ENCODE data around the gene RHBDD2. TPM values are rescaled to one million over a fixed set of nuclear protein-coding genes. Genes with fewer than 3 reads are reported as not detected.
"Not testable (repeated sequence)": the region's sequence is repeated elsewhere in the genome, so short reads cannot be mapped to it uniquely, and the experiment has no call there.

RHBDD2 gene
- total RNA-seq, 4 donors from 2014 or later, result 68.6 to 90.6 (median 74.5) TPM

- TF ChIP-seq POLR2A (IDR thresholded peaks at IDR 0.05), result no peak
- no peak for TF ChIP-seq EP300 (IDR thresholded peaks at IDR 0.05)
- TF ChIP-seq CTCF (IDR thresholded peaks at IDR 0.05), result no peak
- Histone ChIP-seq H3K36me3 (no peaks in the 10 kb centered on the region), H3K9me3 (no peaks in the 10 kb centered on the region), H3K27me3 (no peaks in the 10 kb centered on the region), H3K4me3 (no peak overlapping the region), H3K4me1 (peaks cover 0 to 9% (median 5%) of the 10 kb centered on the region in 4 donors), H3K27ac (no peak overlapping the region)
- WGBS, 2 donors, result 69 to 77% methylated on average over 7 of the region's 7 CpGs
- DNase-seq (ENCODE audit: low spot score in 2 of 2), result no peak
These were observed 31.1 kb upstream of the RHBDD2 start for GRCh38 chr7:75847707-75848106.

- no peak overlapping the region for H3K4me3 ChIP-seq
- DNase-seq (ENCODE audit: low spot score in 2 of 2), result no peak
- no peak for TF ChIP-seq POLR2A (IDR thresholded peaks at IDR 0.05)
- TF ChIP-seq EP300 (IDR thresholded peaks at IDR 0.05), result no peak
- no peak for TF ChIP-seq CTCF (IDR thresholded peaks at IDR 0.05)
- no peaks in the 10 kb centered on the region for H3K9me3 ChIP-seq
- H3K36me3 ChIP-seq, result no peaks in the 10 kb centered on the region
- no peaks in the 10 kb centered on the region for H3K4me1 ChIP-seq
- H3K27me3 ChIP-seq, result no peaks in the 10 kb centered on the region
- H3K27ac ChIP-seq, result no peak overlapping the region
- 61 to 73% methylated on average over 3 of the region's 3 CpGs for WGBS, 2 donors
These were observed 29.3 kb upstream of the RHBDD2 start for GRCh38 chr7:75849573-75849972.

- H3K4me1 ChIP-seq, result no peaks in the 10 kb centered on the region
- H3K4me3 ChIP-seq, result no peak overlapping the region
- no peaks in the 10 kb centered on the region for H3K9me3 ChIP-seq
- H3K27me3 ChIP-seq, result no peaks in the 10 kb centered on the region
- no peak overlapping the region for H3K27ac ChIP-seq
- H3K36me3 ChIP-seq, result no peaks in the 10 kb centered on the region
- 64 to 78% methylated on average over 4 of the region's 4 CpGs for WGBS, 2 donors
- TF ChIP-seq CTCF (IDR thresholded peaks at IDR 0.05) (no peak), EP300 (IDR thresholded peaks at IDR 0.05) (no peak), POLR2A (IDR thresholded peaks at IDR 0.05) (no peak)
- no peak for DNase-seq (ENCODE audit: low spot score in 2 of 2)
These were observed 28.6 kb upstream of the RHBDD2 start for GRCh38 chr7:75850235-75850634.

GRCh38 chr7:75854233-75854632 lies 24.6 kb upstream of the RHBDD2 start:
- Histone ChIP-seq H3K36me3 (no peaks in the 10 kb centered on the region), H3K4me3 (no peak overlapping the region), H3K27me3 (no peaks in the 10 kb centered on the region), H3K9me3 (no peaks in the 10 kb centered on the region), H3K27ac (no peak overlapping the region), H3K4me1 (no peaks in the 10 kb centered on the region)
- 79 to 82% methylated on average over 5 of the region's 5 CpGs for WGBS, 2 donors
- no peak for DNase-seq (ENCODE audit: low spot score in 2 of 2)
- no peak for TF ChIP-seq POLR2A (IDR thresholded peaks at IDR 0.05)
- peak in 1 of 2 donors; percentile 40 for TF ChIP-seq EP300 (IDR thresholded peaks at IDR 0.05)

GRCh38 chr7:75854813-75855345 lies 24.0 kb upstream of the RHBDD2 start:
- not testable (repeated sequence) for H3K4me3 ChIP-seq, H3K27ac ChIP-seq
- 89 to 92% methylated on average over 10 of the region's 10 CpGs for WGBS, 2 donors

GRCh38 chr7:75856536-75856935 lies 22.3 kb upstream of the RHBDD2 start:
- H3K27ac ChIP-seq, result no peak overlapping the region
- H3K4me1 ChIP-seq, result no peaks in the 10 kb centered on the region
- H3K36me3 ChIP-seq, result no peaks in the 10 kb centered on the region
- no peaks in the 10 kb centered on the region for H3K9me3 ChIP-seq
- TF ChIP-seq CTCF (IDR thresholded peaks at IDR 0.05) (no peak), EP300 (IDR thresholded peaks at IDR 0.05) (peak in 1 of 2 donors; percentile 15)
- no peak overlapping the region for H3K4me3 ChIP-seq
- WGBS, 2 donors, result 86 to 91% methylated on average over 6 of the region's 6 CpGs
- DNase-seq (ENCODE audit: low spot score in 2 of 2), result peak in 1 of 2 donors; percentile 43
- no peaks in the 10 kb centered on the region for H3K27me3 ChIP-seq

More at GRCh38 chr7:75854813-75855345, 24.0 kb upstream of the RHBDD2 start:
- not testable (repeated sequence) for H3K9me3 ChIP-seq; DNase-seq (ENCODE audit: low spot score in 2 of 2); H3K27me3 ChIP-seq; H3K36me3 ChIP-seq; H3K4me1 ChIP-seq

All from tibial nerve (tissue), 4 donors.